Measurements from ENCODE around the gene DIPK1C.

DIPK1C gene

DNA sequence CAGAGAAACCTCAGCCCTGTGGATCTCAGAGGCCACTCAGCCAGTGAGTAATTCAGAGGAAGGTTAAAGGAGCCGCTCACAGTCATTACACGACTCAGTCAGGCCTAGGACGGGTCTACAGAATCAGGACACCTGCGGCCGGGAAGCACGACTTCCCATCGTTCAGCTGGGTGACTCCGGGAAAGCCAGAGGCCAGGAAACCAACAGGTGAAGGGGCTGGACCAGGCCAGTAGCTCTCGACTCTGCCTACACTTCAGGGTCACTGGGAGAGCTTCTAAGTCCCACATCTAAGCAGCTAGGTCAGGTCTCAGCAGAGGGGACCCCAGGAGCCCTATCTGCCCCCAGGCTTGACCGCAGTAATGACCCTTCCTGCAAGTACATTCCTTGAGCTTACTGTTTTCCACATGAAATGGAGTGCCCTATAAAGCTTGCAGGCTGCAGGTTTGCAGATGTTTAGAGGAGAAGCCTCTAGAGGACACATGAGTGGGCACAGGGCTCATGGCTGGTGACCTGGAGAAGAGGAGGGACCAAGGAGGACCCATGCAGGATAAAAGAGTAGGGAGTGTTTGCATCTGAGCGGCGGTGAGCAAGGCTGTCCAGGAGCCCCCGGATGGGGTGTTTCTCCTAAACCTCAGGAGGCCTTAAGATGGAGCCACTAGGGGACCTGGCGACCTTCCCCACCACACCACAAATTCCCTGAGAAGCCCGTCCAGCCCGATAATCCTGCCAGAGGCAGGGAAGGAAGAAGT is 9.5 kb downstream of the DIPK1C start:
- no peak for DNase-seq

DNA sequence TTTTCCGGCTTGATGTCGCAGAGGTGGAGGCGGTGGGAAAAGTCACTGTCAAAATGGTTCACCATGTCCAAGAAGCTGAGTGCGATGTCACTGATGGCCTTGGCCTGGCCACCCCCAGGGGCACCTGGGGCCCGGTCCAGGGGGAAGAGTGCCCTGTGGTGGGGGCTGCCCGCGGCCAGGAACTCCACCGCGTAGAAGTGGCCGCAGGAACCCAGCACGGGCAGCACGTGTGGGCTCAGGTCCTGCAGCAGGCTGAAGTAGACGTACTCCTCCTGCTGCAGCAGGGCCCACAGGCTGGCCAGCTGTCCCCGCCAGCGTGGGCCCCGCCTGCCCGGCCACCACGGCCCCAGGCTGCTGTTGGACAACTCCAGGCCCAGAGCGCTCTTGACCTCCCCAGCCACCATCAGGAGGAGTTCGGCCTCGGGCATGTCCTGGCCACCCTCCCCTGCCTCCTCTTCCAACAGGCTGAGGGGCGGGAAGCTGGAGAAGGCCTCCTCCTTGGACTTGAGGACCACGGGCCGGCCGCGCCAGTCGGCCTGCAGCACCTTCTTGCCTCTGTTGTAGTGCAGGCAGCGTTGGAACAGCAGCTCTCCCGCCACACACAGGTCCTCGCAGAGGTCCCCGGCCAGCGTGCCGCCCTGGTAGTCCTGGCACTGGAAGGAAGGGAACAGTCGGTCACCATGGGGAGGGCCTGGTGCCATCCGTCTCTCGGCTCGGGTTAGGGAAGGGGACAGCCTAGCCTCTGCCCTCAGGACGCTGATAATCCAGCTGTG is 10.3 kb downstream of the DIPK1C start:
- DNase-seq, result no peak

DNA sequence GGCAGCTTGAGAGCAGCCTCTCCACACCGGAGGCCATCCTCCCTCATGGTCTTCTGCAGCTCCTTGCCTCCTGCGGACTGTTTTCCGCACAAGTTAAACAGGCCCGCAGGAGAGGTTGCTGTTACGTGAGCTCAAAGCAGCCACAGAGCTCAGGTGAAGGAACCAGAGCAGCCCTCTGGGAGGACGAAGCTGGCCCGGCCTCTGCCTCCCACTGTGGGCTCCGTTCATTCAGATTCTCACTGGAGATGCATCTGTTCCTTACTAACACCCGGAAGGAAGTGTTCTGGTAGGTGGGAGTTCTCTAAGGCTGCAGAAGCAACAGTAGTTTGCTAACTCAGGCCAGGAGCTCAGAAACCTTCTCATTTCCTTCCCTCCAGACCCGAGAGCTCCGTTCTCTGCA is 10.9 kb downstream of the DIPK1C start:
- DNase-seq, result no peak

DNA sequence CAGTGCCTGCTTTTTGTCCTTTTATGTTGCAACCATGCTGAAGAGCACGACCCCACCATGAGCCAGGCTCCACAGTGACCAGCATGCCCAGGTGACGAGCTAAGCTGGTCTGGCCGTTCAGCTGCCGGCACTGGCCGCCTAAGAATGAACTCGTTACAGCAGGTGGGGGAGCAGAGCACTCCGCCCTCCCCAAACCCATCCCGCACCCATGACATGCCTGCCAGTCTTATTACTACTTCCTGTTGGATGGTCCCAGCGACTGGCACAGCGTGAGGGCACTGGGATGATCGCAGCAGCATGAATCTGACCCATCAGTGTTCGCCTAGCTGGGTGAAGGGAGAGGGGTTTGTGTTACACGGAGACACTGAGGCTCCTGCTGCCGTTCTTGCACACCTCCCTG is 11.5 kb downstream of the DIPK1C start:
- DNase-seq, result no peak

DNA sequence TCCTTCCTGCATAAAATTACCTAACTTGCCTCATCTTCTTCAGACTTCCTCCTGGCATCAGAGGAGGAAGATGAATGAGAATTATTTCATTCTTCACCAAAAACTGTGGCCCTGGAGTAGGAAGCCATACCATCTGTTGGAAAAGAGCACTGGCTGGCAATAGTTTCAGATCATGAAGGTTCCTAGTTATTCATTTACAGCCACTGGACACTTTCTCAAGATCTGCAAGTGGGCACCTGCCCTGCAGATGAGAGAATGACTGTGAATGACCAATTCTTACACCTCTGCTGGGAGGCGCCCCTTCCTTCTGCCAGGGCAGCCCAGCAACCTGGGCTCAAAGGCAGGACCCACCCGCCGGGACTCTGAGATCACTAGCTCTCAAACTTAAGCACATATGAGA is 13.0 kb downstream of the DIPK1C start:
- no peak for DNase-seq

DNA sequence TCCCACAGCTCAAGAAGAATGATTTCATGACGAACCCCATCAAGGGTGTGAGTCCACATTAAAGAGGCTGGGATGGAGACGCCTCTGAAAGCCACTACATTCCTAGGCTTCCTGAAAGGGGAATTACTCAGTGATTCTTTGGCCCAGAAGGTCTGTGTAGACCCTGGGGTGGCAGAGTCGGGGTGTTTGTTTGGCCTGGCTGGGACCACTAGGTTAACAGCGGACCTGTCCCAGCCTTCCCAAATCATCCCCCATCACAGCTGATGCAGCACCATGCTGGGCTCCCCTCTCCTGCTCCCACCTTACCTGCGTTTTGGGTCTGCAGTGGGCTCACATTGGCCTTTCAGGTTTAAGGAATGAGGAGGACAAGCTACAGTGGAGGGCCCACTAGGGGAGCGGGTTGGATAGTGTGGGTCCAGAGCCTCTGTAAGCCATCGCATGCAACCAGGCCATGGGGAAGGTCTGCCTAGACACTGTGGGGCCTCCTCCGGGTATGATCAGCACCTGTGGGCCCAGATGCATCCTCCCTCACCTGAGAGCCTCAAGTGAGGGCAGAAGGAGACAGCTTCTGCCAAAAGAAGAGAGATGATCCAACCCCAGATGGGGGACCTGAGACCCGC is 16.2 kb downstream of the DIPK1C start:
- no peak for DNase-seq

DNA sequence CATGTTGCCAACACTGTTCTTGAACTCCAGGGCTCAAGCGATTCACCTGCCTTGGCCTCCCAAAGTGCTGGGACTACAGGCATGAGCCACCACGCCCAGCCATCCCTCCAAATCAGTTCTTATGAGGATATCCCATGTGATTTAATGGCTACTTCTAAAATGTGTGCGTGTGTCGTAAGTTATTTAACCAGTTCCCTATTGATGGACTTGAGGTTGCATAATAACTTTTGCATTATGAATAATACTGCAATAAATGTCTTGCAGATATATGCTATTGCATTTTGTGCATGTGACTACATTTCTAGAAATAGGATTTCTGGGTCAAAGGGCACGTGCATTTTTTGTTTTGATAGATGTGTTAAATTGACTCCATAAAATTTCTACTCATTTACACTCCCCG is 19.0 kb downstream of the DIPK1C start:
- no peak for DNase-seq

DNA sequence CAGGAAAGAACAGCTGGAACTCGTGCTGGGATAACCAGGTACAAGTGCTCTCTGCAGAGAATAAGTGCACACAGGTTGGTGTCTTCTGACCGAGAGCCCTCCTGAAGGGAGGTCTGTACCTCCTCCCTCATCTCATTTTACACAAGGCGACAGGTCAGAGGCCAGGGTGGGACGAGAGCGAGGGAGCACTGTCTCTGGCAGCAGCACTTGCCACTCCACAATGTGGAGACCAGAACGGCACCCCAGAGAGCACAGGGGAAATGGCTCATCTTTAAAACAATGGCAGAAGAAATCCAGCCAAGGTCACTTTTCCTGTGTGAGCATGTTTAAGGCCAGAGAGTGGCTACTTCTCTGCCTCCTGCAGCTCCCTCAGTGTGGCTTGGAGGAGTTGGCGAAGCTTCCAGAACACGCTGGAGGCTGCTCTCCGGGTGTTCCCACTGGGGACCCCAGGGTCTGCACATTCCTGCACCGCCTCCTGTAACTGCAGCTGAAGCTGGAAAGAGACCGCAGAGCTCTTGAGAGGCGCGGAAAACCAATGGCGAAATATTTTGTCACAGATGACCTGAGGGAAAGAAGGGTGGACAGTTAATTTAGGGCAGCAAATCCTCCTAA is 20.8 kb downstream of the DIPK1C start:
- DNase-seq, result peak in 1 of 2 donors; percentile 0

DNA sequence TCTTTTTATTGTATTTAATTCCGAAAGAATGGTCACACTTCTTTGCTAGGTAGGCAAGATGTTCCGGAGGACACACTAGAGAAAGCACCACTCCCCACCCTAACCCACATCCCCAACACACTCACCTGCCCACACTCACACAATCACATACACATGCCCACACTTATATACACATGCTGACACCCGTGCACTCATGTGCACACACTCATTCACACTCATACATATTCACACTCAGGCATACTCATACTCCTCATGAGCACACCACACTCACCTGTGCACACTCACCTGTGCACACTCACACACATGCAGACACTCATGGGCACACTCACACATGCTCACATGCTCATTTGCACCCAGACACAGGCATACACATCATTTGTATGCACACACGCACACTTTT is 21.4 kb downstream of the DIPK1C start:
- DNase-seq, result no peak

DNA sequence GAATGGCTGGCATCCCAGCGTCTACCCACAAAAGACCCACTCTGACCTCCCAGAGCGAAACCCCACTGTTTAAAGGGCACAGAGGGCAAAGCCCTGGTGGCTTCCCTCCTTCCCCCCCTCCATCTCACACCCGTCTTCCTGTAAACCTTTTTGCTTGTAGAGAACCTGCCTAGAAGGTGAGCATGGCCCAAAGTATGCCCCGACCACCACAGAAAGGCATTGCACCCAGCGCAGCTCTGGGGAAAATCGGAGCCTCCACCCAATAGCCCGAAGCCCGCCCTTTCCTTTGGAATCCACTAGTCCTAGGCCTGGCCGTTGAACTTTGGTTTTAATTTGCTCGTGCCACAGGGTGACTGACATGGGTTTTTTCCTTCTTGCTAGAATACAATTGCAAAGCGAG is 22.6 kb downstream of the DIPK1C start:
- DNase-seq, result no peak

DNA sequence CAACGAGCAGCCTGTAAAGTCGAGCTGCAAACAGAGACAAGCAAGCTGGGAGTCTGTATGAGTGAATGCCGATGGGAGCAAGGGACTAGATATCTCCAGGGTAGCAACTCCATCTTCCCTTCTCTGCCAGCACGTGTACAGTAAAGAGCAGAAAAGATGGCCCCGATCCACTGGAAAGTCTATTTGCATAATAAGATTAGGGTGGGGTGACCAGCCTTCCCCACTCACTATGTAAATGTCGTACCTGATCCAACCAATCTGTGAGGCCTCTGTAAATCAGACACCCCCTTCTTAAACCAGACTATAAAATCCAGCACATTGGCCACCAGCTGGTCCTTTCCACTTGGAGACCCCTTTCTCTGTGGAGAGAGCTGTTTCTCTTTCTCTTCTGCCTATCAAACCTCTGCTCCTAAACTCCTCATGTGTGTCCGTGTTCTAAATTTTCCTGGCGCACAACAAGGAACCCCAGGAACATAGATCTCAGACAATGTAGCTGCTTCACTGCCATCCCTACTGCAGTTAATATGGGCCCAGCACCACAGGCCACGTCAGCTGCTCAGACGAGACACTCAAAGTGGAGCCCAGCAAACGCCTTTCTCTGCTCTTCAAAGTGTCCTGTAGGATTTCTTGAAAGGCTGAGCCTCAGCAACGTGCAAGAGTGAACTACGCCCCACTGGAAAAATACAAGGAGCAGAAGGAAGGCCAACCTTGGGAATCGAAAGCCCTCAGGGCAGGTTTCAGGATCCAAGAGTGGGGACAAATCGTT is 26.1 kb downstream of the DIPK1C start:
- no peak for DNase-seq

DNA sequence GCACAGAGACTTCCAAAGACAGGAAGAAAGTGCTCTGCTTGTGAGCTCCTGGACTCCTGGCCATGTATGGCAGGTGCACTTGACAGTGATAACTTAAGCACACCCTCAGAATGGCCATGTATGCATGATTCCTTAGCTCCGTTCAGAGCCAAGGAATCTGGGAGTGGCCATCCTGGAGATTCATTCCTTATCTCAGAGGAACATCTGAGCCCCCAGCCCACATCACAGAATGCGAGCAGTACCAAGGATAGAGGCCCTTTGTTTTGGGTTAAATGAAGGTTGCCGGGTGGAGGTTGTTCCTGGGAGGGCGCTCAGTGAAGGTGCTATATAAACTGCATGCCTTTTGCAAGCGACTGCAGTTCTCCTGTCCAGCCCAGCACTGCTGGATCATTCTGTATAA is 26.9 kb downstream of the DIPK1C start:
- DNase-seq, result peak in 1 of 2 donors; percentile 0

DNA sequence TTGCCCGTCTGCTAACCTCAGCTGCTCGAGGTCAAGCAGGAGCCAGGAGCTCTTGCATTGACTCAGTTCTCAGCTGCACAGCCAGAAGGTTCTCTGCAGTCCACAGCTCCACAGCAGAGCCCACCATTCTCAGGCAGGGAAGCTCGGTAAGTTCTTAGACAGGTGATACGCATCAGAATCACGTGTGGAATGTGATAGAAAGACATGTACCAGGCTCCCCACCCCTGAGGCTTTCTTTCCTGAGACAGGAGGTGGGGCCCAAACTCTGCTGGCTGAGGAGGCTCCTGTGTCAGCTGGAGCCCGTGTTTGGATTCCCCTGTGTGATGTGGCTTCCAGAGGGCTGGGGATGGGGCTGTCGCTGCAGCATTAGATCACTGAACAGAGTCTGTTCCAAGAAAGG is 28.0 kb downstream of the DIPK1C start:
- DNase-seq, result no peak

DNA sequence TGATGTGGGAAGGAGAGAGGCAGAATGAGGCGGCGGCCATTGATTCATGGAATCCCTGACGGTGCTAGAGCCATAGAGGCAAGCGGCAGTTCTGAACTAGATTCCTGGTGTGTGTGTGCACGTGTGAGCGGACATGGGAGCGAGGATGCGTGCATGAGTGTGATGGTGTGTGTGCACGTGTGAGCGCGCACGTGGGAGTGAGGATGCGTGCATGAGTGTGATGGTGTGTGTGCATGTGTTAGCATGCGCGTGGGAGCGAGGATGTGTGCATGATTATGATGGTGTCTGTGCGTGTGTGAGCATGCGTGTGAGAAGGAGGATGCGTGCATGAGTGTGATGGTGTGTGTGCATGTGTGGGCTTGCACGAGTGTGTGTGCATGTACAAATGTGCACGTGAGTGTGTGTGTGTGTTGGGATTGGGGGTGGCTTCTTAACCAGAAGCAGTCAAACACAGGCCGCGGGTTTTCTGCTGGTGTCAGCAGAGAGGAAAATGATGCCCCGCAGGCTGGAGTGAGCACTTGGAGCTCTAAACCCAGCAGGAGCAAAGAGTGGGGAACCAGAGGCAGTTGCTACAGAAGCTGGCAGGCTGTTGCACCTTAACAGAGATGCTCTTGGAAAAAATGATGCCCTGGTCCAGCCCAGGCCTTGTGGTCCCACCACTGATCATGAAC is 29.5 kb downstream of the DIPK1C start:
- no peak for DNase-seq

DNA sequence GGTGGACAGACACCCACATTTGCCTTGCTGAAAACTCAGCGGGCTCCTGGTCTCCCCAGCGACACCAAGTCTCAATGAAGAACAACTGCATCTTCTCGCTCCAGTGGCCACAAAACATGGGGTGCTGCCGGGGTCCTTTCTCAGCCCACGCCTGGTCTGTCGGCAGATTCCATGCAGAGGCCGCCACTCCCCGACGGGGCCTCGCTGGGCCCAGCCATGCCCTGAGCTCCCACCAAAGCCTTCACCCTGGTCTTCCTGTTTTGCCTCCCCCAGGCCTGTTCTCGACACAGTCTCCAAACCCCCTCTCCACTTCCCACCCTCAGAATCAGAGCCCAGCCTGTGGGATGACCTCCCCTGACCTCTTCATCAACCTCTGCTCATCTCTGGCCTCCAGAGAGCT is 31.2 kb downstream of the DIPK1C start:
- no peak for DNase-seq

DNA sequence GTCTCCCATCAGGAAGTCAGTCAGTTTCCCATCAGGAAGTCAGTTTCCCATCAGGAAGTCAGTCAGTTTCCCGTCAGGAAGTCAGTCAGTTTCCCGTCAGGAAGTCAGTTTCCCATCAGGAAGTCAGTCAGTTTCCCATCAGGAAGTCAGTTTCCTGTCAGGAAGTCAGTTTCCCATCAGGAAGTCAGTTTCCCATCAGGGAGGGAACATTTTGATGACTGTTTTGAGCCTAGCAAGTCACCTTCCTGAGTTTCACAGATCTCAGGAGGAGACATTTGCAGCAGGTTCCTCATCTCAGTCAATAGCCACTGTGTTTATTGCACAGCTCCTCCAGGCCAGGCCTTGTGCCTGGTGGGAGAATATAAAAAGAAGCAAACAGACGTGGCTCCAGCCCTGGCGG is 31.9 kb downstream of the DIPK1C start:
- DNase-seq, result no peak

DNA sequence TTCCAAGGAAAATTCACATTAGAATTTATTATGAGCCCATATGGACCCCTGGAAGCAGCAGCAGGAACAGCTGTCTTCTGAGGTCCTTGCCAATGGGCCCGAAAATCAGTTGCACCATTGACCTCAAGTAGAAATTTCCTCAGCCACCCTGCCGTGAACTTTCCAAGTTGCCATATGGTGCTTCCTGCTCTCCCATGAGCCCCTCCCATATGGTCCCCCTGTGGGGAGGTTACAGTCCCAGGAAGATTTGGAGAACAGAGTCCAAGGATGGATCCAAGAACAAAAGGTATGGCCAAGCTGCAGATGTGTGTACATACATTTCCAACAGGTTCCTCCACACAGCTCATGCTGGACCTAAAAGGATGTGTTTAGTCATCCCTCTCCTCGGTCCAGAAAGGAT is 34.6 kb downstream of the DIPK1C start:
- DNase-seq, result no peak

DNA sequence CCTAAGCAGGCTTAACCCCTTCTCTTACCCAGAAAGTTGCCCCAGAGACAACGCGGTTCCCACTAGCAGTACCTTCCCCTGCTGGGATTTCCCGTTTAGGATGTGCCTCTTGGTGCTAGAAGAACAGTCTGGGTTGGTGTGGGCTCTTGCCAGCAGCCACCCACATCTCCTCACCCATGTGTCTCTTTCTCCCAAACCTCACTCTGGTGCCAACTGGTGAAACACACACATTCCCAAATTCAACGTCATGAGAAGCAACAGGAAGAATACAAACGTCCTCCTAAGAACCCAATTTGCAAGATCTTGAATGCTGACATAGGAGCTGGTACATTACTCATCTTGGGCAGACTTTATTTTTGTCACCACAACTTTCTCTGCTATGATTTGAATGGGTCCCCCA is 36.2 kb downstream of the DIPK1C start:
- DNase-seq, result no peak

DNA sequence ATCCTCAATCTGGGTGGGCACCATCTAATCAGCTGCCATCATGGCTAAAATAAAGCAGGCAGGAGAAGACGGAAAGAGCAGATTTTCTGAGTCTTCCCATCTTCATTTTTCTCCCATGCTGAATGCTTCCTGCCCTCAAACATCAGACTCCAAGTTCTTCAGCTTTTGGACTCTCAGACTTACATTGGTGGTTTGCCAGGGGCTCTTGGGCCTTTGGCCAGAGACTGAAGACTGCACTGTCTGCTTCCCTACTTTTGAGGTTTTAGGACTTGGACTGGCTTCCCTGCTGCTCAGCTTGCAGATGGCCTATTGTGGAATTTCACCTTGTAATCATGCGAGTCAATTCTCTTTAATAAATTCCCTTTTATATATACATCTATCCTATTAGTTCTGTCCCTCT is 36.6 kb downstream of the DIPK1C start:
- DNase-seq, result no peak

DNA sequence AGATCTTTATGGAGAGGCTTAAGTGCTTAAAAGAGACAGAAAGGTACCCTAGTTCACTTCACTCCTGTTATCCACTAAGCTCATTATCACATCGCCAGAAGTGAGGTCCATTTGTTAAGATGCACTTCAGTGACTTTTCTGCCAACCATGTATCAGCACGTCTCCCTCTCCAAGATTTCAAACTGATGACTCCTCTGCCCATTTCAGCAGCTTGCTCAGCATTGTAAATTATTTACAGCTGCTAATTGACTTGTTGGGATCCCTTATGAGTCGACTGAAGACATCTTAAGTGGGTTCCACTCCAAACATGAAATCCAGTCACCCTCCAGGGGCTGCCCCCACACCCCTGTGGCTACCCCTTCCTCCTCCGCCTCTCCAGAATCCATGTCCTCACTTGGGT is 37.3 kb downstream of the DIPK1C start:
- DNase-seq, result no peak

DNA sequence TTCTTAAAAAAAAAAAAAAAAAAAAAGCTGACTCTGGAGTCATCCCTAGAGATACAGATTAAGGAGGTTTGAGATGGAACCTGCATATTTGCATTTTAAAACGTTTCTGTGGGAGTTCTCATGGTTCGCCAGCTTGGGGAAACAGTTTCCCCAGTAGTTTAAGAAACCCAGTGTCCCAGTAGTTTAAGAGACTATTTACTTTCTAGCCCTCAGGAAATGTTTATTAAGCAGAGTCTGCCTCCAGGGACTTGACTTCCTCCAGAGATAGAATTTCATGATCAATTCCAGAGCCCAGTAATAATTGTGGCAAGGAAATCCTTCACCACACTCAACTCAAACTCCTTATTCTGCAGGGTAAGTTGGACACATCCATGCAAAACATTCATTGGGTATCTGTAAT is 39.1 kb downstream of the DIPK1C start:
- DNase-seq, result no peak

DNA sequence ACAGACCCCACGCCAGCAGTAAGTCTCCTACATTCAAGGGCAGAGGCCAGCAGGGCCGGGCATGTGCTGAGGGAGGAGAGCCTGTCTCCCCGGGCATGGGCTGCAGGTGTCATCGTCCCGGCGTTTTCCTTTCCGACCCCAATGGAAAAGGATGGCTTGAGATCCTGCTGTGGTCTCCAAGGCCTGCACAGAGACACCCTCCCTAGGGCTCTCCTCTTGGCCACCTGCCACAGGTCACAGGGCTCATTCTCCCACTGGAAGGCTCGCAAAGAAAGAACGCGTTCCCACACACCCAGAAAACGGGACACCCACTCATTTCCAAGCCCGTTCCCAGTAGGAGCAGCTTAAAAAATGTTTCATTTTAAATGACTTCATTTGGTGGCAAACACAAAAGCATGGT is 41.0 kb downstream of the DIPK1C start:
- DNase-seq, result no peak

Measured in CD4-positive, alpha-beta T cell treated with Interleukin-4 for 1 hour (primary cell).